IPS-NIHi11 (cell line): ENCODE results near the gene PEX10.
"Not testable (repeated sequence)": the region's sequence is repeated elsewhere in the genome, so short reads cannot be mapped to it uniquely, and the experiment has no call there.

Experiments
- DNase-seq: peaks from one replicate; pipeline ENCODE4 v3.0.0; 2012; ENCODE audit warnings: mixed read lengths, low spot score

PEX10 gene

DNA sequence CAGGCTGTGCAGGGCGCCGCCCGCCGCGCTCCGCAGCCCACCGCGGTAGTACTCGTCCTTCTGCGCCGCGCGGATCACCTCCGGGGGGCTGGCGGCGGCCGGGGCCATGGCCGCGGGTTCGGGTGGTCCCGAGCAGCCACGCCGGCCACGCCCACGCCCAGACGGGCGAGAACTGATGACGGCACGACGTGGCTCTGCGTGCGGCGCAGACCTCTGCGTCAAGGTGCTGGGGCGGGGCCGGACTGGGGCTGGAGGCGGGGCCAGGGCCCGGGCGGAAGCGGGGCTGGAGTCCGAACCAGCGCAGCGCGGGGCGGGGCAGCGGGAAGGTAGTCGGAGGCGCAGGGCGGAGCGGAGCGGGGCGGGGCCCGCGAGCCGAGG, at the start of gene PEX10:
Gene PEX10 (minus strand): TSS at position 170 of the 378 bp plus-strand sequence. CDS start 62 bp downstream, at position 108.
- peak; percentile 99 for DNase-seq

DNA sequence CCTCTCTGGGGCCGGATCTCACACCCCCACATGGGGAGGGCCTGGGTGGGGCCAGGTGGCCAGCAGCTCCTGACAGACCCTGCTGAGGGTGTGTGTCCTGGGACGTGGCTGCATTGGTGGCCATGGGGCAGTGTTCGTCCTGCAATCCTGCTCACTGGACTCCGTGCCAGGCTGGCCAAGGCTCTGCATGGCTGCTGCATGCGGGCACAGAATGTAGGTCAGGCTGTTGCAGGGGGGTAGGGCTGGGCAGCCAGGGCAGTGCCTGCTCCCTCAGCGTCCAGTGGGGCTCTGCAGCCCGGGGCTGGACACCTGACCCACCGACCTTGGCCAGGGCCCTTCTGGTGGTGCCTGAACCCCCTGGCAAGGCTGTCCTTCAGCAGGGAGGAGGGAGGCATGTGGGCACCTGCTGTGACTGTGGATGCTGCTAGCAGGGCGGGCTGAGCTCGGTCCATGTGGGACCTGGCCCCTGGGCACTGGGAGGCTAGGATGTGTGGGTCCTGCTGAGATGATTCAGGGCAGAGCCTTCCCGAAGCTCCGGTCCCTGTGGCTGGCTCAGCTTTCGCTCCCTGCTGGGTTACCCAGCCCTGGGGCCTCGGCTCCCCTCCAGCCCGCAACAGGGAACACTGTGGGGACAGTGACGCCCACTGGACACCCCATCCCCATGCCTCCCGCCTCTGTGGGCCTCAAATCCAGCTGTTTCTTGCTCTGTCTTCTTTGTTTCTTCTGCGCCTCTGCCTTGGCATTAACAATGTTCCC, 48.8 kb upstream of the PEX10 start:
- DNase-seq: no peak

DNA sequence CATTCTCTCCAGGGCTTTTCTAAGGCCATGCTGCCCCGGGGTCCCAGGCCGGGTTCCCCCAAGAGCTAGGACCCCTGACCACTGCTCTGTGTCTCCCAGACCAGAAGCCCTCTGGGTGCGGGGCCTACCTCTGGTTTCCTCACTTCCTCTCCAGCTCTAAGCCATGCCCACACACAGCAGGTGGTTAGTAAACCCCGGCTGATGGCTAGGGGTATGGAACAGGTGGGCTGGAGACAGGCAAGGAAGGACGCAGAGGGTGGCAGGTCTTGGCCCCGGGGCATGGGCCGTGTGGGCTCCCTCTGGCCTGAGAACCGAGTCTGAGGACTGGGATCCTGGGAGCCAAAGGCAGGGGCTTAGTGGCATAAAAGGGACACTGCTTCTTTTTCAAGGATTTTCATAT, 47.8 kb upstream of the PEX10 start:
- no peak for DNase-seq

DNA sequence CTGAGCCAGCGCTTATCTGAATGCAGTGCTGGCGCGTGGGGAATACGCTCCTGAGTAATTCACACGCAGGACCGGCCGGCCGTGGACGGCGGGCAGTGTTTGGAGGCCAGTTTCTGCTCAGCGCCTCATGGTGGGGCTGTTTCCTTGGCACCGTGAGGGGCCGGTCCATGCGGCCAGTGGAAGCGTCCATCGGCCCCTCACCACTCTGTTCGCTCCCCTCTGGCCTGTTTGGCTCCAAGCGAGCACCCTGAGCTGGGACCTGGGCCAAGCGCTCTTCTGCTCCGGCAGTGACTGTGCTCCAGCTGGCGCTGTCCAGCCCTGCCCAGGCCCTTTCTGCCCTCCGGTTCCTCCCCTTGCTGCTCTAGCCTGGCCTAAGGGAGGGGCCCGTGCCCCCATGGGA, 47.4 kb upstream of the PEX10 start:
- no peak for DNase-seq

DNA sequence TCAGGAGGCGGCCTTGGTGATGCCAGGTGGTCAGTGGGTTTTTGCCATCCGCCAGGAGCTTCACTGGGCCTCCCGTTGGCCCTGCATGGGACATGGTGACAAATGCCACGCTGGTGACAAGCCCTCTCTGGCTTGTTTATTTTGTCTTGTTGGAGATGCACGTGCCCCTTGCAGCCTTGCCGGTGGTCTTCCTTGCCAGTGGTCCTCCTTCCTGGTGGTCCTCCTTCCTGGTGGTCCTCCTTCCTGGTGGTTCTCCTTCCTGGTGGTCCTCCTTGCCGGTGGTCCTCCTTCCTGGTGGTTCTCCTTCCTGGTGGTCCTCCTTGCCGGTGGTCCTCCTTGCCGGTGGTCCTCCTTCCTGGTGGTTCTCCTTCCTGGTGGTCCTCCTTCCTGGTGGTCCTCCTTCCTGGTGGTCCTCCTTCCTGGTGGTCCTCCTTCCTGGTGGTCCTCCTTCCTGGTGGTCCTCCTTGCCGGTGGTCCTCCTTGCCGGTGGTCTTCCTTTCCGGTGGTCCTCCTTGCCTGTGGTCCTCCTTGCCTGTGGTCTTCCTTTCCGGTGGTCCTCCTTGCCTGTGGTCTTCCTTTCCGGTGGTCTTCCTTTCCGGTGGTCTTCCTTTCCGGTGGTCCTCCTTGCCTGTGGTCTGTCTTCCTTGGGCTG, 46.9 kb upstream of the PEX10 start:
- DNase-seq: not testable (repeated sequence)

DNA sequence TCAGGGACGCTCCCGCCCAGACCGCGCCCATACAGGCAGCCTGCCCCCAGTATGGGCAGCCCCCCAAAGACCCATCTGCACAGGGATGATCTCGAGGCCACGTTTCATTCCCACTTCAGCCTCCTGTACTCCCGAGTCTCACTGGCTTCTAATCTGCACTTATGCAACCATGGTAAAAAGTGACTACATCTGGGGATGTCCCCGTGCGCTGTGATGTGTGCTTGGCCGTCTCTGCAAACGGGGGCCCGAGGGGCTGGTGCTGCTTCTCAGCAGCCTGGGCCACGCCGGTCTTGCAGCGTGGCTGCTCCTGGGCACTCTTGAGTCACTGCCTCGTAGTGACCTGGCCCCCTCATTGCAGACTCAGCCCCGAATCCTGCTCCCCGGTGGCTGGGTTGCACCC, 46.3 kb upstream of the PEX10 start:
- DNase-seq: no peak

DNA sequence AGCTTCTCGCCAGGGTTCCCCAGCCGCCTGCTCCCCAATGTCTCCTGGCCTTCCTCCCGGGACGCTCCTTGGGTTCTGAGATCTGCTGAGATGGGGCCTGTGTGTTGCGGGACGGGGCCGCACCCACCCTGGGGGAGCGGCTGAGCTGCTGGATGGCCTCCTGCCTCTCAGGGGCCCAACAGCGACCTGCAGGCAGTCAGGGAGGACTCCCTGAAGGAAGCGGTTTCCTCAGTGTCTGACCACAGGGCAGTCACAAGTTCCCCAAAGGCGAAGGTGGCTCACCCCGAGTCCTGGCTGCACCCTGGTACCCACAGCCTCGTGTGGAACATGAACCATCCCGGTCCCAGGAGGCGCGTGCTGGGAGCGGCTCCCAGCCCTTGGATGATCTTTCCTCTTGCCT, 45.1 kb upstream of the PEX10 start:
- no peak for DNase-seq

DNA sequence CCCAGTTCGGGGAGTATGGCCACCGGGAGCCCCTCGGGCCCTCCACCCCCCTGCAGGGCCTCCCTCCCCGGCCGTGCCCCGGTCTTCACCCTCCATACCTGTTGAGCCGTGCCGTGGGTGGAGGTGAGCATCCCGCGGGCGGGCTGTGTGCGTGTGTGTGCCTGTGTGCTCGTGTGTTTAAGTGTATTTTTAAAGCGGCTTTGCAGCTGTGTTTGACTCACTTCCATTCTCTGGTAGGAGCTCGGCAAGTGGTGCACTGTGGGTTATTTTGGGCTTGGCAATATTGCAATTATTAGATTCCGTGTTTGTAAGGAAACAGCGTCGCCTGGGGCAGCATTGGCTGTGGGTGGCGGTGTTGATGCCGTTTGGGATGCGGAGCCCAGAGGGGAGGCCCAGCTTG, 43.4 kb upstream of the PEX10 start:
- no peak for DNase-seq

DNA sequence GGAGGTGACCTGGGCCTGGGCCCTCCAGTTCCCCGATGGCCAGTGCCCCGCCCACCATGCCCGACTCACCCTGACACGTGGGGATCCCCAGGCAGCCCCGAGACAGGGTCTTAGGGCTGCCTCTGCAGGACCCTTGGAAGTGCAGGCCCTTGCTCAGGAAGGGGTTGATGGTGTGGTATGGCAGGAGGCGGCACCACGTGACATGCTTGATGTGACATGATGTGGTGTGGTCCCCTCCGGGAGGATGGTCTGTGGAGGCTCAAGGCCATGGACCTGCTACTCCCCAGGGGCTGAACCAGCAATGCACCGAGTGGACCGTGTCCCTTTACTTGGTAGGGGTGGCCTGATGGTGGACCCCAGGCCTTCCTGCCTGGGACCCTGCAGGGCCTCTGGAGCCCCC, 41.9 kb upstream of the PEX10 start:
- DNase-seq: no peak

DNA sequence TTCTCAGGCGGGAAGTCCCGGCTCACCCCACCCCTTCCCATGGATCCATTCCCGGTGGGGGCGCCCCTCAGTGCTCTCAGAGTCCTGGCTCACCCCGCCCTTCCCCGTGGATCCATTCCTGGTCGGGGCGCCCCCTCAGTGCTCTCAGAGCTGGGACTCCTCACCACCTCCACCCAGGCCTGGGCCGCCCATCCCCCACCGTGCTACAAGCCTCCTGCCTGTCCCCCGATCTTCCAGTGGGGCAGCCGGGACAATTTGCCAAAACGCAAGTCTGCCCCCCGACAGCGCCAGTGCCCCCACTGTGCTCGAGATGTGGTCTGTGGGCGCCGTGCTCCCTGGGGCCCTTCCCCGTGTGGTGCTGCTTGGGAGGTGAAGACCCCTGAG, 40.6 kb upstream of the PEX10 start:
- DNase-seq: no peak

DNA sequence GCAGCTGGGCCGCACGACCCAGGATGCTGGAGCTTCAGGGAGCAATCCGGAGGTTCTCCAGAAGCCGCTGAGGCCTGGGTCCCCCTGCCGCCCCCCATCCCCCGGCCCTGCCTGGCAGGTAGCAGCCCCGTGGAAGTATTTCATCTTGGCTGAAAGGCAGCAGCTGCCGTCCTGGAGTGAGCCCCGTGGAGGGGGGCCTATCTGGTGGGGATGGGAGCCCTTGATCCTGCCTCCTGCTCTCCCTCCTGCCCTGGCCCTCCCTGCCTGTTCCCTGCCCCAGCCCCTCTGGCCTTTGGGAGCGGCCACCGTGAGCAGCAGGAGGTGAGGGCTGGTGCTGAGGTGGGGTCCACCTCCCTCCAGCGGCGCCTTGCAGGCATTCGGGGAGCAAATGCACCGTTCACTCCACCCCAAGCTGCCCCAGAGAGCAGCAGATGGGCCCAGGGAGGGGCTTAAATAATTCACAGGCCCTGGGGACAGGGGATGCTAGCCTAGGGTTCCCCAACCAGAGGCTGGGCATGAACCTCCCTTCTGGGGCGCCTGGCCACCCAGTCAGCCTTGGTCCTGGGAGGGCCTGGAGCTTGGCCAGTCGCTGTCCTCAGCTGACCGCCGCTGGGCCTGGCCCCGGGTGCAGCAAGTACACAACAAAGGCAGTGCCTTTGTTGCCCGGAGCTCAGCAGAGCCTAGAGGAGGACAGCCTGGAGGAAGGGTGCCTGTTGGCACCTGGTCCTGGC, 40.0 kb upstream of the PEX10 start:
- DNase-seq: no peak

DNA sequence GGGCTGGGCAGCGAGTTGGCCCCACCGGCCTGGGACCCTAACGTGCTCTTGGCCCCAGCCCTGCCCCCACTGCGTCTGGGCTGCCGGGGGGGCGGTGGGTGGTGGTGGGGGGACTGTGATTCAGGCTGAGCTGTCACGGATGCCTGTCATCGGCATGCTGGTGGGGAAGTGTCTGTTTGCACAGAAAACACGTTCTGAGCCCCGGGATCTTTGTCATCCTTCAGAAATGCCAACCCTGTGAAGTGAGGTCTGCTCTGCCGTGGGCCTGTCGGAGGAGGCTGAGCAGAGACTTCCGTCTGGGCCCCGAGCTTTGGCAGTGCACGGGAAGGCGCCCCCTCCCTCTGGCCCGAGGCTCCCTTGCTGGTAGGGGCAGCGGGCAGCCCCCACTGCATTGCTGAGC, 39.4 kb upstream of the PEX10 start:
- no peak for DNase-seq

DNA sequence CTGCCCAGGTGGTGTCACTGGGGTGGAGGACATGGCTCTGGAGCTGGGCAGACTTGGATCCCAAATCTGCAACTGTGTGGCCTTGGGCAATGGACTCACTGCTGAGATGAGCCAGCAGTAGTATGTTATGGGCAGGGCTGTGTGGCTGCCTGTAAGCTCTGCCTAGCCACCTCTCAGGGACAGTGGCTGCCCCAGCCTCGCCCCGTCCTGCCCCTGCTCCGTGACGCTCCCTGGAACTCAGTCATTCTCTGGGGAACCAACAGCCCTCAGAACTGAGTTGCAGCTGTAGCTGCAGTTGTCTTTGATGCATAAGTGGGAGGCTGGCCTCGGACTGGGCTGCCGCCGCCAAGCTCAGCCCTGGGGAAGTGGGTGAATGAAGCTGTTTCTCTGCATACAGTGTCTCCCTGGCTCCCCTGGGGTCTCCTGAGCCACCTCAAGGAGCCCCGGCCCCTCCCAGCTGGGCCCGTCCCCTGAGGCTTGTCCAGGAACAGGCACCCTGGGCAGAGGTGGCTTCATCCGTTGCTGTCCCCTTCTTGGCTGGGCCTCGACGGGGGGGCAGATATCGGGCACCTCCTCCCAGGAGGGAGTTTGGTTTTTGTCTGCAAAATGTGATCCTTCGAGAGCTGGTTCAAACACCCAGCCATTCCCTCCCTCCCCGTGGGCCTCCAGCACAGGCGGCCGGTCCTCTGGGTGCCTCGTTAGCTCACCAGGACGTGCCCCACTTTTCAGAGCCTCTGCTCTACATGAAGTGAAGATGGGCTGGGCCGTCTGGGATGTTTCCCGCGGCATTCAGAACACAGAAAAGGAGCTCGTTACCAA, 37.5 kb upstream of the PEX10 start:
- DNase-seq: no peak

DNA sequence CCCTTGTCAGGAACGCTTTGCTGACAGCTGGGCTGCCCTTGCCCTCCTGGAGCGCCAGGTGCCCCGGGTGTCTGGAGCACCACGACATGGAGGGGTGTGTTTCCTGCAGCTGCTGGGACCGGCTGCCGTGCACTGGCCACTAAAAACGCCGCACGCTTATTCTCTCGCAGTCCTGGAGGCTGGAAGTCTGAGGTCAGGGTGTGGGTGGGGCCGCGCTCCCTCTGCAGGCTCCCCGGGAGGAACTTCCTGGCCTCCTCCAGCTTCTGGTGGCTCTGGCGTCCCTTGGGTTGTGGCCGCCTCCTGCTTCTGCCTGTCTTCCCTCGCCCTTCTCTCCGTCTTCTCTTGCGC, 35.7 kb upstream of the PEX10 start:
- no peak for DNase-seq

DNA sequence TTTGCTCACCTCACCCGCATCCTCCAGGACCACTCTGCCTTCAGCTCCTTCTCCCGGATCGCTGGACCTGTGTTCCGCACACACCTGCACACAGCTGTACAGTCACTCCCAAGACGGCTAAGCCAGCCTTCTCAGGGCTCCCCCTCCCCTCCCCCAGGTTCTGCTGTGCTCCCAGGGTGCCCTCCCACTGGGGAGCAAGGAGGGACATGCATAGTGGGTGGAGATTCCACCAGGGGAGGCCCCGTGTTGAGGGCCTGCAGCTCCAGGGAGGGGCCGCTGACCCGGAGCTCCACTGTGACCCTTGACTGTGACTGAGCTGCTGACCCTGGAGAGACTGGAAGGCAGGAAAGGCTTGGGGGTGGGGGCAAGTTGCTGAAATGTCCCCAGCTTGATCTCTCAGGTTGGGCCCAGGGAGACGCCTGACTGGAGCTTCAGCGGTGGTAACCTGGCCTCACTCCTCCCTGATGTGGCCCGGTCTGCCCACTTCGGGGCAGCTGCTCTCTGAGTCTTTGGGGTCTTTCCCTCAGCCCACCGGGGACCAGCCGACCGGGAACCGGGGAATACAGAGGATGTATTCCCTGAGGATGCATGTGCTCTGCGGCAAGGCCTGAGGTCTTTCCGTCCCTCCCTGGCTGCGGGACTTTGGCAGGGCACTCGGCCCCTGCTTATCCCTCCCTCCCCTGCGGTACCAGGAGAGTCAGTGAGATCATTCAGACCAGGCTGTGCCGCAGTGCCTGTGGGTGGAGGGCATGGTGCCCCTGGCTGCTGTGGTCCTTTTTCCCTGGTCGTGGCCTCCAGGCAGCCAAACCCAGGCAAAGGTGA, 35.1 kb upstream of the PEX10 start:
- no peak for DNase-seq

DNA sequence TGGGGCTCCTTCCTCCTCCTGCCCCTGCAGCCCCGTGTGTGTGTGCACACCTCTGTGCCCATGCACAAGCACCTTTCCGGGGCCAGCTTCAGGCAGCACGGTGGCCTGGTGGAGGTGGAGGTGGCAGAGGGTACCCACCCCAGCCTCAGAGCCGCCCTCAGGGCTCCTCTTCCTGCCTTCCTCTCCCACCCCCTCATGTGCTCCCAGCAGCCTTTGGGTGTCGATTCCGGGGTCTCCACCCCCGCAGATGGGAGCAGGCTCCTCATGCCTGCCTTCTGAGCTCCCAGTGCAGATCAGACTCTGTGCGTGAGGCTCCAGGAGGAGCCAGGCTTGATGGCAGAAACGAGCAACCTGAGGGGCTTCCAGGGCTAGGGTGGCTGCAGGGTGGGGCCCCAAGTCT, 34.5 kb upstream of the PEX10 start:
- no peak for DNase-seq

DNA sequence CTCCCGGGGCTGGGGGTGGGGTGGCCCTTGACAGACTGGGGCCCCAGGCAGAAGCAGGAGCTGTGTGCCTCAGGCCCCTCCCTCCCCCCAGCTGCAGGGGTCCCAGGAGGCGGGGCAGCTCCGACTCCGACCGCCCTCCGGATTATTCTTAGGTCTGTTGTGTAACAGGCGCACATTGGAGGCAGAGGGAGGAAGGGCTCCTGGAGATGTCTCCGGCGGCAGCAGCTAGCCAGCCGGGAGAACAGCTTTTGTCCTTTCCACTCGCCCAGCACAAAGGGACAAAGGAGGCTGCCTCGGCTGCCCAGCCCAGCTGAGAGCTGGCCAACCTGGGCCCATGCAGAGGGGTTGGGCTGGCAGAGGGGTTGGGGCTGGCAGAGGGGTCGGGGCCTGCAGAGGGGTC, 34.0 kb upstream of the PEX10 start:
- no peak for DNase-seq

DNA sequence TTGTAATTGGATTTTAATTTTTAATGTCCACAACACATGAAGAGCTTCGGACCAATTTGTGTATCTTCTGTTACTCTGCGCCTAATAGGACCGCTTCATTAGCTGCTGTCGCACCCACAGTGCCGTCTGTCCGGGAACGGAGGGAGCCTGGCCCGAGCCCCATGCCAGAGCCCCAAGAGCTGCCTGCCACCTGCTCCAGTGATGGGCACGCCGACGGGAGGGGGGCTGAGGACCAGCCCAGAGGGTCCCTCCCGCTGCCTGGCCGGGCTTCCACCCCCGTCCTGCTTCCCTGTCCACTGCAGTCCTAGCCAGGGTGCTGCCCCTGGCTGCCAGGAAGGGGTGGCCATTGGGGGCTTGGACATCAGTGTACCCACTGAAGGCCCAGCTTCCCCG, 33.5 kb upstream of the PEX10 start:
- DNase-seq: no peak

DNA sequence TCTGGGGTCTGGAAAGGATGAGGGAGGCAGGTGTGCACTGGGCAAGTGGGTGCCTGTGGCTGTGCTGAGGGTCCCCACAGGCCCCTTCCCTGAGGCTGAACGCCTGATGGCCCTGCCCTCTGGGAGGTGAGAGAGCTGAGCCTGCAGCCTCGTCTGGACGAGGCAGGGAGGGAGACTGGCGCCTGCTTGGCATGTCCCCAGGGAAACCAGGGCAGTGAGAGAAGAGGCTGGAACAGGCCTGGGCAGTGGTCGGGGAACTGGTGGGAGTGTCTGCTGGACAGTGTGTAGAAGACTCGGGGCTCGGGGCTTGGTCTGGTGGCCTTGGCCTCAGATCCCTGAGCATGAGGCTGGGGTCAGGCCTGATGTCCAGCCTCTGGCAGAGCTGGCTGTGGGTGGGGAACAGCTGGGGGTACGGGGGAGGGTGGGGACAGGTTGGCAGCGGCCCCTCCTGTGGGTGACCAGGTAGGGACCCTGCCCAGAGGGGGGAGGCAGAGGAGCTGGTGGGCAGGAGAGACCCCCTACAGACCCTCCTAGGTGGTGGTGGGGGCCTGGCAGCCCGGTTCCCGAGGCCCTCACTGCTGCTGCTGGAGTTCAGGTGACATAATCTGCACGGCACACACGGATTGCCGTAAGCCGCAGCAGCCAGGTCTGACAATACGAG, 32.9 kb upstream of the PEX10 start:
- no peak for DNase-seq

DNA sequence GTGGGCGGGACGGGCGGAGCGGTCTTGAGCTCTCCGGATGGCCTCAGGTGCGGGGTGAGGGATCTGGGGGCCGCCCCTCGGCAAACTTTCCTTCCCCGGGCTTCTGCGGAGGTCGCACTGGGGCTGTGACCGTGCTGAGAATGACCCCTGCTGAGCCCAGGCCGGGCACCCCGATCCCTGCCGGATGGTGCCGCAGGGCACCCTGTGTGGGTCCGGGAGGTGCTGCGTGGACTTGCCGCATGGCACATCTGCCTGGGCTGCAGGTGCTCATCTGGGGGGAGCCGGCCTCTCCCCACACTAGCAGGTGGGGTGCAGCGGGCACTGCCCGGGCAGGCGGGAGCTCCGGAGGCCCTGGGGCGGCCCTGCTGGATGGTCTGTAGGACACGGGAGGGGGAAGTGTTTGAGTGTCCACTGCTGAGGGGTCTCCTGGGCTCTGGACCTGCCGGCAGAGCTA, 31.8 kb upstream of the PEX10 start:
- DNase-seq: no peak
